ENCODE results near the gene SEMA6B.

DNA sequence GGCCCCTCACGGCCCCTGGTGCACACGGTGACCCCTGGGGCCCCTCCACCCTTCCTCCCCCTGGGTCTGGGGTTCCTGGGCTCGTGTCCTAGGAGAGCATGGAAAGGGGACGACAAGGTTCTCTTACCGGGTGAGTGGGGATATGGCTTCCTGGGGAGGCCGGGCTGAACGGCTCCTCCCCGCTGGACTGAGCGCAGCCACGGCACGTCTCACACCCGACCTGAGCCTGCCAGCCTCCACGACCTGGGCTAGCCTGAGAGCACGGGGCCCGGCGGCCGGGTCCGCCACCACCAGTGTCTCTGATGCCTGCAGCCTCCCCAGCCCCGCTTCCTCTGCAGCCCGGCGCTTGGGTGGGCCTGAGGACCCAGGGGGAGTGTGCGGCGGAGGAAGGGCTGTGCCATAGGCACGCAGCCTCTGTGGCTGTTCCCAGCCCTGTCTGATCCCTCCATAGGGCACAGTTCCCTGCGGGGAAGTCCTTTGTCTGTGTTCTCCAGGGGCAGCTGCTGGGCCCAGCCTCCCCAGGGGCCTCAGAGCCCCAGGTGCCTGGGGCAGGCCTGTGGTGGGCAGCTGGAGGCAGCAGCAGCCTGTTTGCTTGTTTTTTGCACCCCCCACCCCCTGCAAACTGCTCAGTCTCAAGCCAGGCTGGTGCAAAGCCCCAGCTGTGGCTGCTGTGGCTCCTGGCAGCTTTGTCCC is 56.2 kb downstream of the SEMA6B start:
- no peak for TF ChIP-seq CTCF (IDR thresholded peaks at IDR 0.05)
- no peak for TF ChIP-seq POLR2A (IDR thresholded peaks at IDR 0.05)
- TF ChIP-seq EP300 (IDR thresholded peaks at IDR 0.05) = no peak

Measured in stomach (tissue), 4 donors.